ENCODE data around the gene FAM168B. TPM values are rescaled to one million over a fixed set of nuclear protein-coding genes. Genes with fewer than 3 reads are reported as not detected.
A peak's percentile ranks its signal among the peaks of the same experiment; 100 is the strongest.

The FAM168B gene
- total RNA-seq, 1 donor from 2014 or later = 104 TPM

DNA sequence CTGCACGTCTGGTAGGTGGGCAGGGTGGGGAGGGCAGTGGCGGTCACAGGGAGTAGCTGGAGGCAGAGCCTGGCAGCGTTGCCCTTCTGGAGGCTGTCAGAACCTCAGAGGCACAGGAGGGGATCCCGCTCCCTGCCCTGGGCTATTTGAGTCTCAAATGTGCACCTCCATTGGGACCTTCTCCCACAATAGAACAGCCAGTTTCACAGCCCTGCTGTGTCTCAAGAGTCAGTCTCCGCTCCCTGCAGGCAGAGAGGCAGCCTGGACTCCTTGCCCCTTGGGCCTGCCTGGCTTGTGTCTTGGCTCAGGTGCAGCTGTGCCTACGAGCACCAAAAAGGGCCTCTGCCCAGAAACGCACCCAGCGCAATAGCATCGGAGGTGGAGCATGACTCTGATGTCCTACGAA, 57.4 kb downstream of the FAM168B start:
- Mint-ChIP-seq H3K27me3 (peaks cover 17% of the 10 kb centered on the region), H3K4me3 (peak overlapping the region; percentile 72), H3K27ac (no peak overlapping the region), H3K4me1 (ENCODE audit: unreplicated experiment) (peaks cover 6% of the 10 kb centered on the region), H3K9me3 (no peaks in the 10 kb centered on the region), H3K36me3 (no peaks in the 10 kb centered on the region)
- DNase-seq (ENCODE audit: extremely low spot score, unreplicated experiment) = no peak
- TF ChIP-seq, protein P1, sequence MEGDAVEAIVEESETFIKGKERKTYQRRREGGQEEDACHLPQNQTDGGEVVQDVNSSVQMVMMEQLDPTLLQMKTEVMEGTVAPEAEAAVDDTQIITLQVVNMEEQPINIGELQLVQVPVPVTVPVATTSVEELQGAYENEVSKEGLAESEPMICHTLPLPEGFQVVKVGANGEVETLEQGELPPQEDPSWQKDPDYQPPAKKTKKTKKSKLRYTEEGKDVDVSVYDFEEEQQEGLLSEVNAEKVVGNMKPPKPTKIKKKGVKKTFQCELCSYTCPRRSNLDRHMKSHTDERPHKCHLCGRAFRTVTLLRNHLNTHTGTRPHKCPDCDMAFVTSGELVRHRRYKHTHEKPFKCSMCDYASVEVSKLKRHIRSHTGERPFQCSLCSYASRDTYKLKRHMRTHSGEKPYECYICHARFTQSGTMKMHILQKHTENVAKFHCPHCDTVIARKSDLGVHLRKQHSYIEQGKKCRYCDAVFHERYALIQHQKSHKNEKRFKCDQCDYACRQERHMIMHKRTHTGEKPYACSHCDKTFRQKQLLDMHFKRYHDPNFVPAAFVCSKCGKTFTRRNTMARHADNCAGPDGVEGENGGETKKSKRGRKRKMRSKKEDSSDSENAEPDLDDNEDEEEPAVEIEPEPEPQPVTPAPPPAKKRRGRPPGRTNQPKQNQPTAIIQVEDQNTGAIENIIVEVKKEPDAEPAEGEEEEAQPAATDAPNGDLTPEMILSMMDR (conservative IDR thresholded peaks at IDR 0.05) = no peak

DNA sequence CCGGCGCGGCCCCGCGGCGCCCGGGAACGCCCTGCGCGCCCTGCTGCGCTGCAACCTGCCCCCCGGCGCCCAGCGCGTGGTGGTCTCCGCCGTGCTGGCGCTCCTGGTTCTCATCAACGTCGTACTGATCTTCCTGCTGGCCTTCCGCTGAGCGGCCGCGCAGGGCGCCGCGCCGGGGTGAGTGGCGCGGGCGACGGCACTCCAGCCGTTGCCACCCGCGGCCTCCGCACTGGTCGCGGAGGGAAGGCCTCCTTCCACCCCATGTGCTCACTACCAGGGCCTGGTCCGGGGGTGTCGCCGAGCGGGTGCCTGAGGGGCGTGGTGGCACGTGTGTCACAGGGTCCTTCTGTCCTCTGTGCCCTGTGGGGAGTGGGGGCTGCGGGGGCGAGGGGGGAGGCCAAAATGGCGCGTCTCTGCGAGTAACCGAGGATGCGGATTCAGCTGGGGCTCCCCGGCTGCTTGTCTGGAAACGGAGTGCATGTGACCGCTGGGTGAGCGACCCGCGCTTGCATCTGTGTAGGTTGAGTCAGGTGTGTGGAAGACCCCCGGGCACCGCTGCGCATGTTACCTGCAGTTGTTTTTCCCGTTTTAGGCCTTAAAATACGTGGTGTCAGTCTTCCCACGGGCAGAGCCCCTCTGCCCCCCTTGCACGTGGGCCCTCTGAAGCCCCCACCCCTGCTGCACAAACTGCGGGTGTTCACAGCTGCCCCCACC, 58.0 kb downstream of the FAM168B start:
- TF ChIP-seq, protein P1 (conservative IDR thresholded peaks at IDR 0.05) = no peak
- H3K9me3 Mint-ChIP-seq = no peaks in the 10 kb centered on the region
- peak; percentile 66 for DNase-seq (ENCODE audit: extremely low spot score, unreplicated experiment)
- peak overlapping the region; percentile 72 for H3K4me3 Mint-ChIP-seq
- H3K4me1 Mint-ChIP-seq (ENCODE audit: unreplicated experiment) = peaks cover 6% of the 10 kb centered on the region
- peaks cover 17% of the 10 kb centered on the region for H3K27me3 Mint-ChIP-seq
- H3K27ac Mint-ChIP-seq = no peak overlapping the region
- no peaks in the 10 kb centered on the region for H3K36me3 Mint-ChIP-seq

DNA sequence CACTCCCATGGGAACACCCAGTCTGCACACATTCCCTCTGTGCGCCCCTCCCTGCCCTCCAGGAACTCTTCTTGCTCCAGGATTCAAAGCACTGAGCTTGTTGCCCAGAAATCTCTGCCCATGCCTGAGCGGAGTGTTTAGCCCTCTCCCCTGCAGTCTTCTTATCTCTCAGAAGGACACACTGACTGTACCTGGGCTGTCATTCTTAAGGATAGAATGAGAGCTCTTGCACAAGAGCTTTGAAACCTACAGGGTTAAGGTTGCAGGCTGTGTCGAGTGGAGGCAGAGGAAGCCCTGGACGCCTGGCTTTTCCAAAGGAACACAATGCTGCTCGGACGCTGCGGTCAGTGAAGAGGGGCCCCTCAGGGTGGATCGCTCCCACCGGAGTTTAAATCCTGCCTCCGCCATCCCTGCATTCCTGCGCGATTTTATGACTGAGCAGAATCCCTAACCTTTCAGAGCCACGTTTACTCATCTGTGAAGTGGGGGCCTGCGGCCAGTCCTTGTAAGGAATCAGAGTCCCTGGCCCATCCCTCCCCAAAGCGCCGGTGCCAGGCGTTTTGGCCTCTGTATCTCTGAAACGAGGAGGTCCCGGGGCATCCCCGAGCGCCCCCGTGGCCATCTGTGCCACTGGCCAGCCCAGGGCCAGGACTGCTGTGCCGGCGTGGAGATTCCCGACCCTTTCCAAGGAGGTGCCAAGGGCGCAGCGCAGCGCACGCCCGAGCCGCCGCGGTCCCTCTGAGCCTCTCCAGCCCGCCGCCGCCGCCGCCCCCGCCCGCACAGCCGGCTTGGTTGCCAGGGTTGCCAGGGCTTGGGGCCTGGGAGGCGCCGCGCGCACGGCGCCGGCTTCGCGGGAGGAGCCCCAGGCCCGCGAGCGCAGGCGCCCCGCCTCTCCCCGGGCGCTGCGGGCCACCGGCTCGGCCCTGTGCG, 58.9 kb downstream of the FAM168B start:
- Mint-ChIP-seq H3K4me1 (ENCODE audit: unreplicated experiment) (peaks cover 6% of the 10 kb centered on the region), H3K27ac (peak overlapping the region; percentile 48), H3K4me3 (peak overlapping the region; percentile 83), H3K36me3 (no peaks in the 10 kb centered on the region), H3K27me3 (peaks cover 17% of the 10 kb centered on the region), H3K9me3 (no peaks in the 10 kb centered on the region)
- TF ChIP-seq, protein P1 (conservative IDR thresholded peaks at IDR 0.05) = no peak
- peak; percentile 74 for DNase-seq (ENCODE audit: extremely low spot score, unreplicated experiment)

DNA sequence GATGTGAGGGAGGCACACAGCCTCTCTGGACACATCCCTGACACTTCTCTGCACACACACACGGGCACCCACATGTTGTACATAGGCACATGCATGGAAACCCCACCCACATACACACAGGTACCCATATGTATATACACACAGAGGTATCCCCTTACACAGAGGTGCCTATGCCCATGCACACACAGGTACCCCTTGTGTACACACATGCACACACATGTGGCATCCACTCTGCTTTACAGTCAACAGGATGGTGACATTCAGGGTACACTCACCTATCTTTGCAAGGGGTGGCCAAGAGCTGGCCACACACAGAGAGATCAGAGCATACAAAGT, 59.5 kb downstream of the FAM168B start:
- H3K4me3 Mint-ChIP-seq = peak overlapping the region; percentile 83
- DNase-seq (ENCODE audit: extremely low spot score, unreplicated experiment) = peak; percentile 49
- no peaks in the 10 kb centered on the region for H3K9me3 Mint-ChIP-seq
- H3K27ac Mint-ChIP-seq = peak overlapping the region; percentile 48
- no peaks in the 10 kb centered on the region for H3K36me3 Mint-ChIP-seq
- peaks cover 6% of the 10 kb centered on the region for H3K4me1 Mint-ChIP-seq (ENCODE audit: unreplicated experiment)
- peaks cover 17% of the 10 kb centered on the region for H3K27me3 Mint-ChIP-seq
- TF ChIP-seq, protein P1 (conservative IDR thresholded peaks at IDR 0.05) = no peak

DNA sequence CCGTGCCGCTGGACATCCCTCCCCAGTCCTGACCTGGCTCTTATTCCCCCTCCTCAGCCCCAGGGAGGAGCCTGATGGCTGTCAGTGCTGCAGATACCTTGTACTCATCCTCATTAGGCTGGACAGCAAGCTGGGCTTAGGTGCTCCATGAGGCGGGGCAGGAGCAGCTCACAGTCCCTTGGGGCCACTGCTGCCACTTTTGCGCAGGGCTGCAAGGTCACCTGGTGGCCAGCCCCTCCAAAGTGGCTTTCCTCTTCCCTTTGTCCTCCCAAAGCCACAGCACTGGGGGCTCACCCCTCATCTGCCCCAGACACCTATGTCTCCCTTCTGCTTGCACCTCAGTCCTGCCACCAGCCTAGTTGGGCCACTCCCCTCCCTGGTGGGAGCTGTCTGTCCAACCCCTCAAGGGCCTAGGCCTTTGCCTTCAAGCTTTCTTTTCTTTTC, 60.8 kb downstream of the FAM168B start:
- no peaks in the 10 kb centered on the region for H3K9me3 Mint-ChIP-seq
- TF ChIP-seq, protein P1 (conservative IDR thresholded peaks at IDR 0.05) = no peak
- DNase-seq (ENCODE audit: extremely low spot score, unreplicated experiment) = peak; percentile 62
- H3K27me3 Mint-ChIP-seq = peaks cover 14% of the 10 kb centered on the region
- H3K36me3 Mint-ChIP-seq = peaks cover 3% of the 10 kb centered on the region
- H3K4me3 Mint-ChIP-seq = no peak overlapping the region
- peaks cover 6% of the 10 kb centered on the region for H3K4me1 Mint-ChIP-seq (ENCODE audit: unreplicated experiment)
- H3K27ac Mint-ChIP-seq = no peak overlapping the region

Measured in type B pancreatic cell (in vitro differentiated cells).